NCI-H82 treated with DMSO at 0.1 percent for 48 hours (cell line): ENCODE data around the gene RREB1.
"Not testable (repeated sequence)": the region's sequence is repeated elsewhere in the genome, so short reads cannot be mapped to it uniquely, and the experiment has no call there.

Experiments used
- DNase-seq: peaks from one replicate; lab custom pipeline; 2025; ENCODE audit not compliant: unreplicated experiment; lab: John Stamatoyannopoulos, UW

Gene RREB1

GRCh38 chr6:7142228-7142801, 34.6 kb downstream of the RREB1 start:
- no peak for DNase-seq

GRCh38 chr6:7142918-7143475, 35.2 kb downstream of the RREB1 start:
- no peak for DNase-seq

- no peak for DNase-seq
Observed at GRCh38 chr6:7143476-7143974, 35.8 kb downstream of the RREB1 start.

- DNase-seq = no peak
Observed at GRCh38 chr6:7144872-7145584, 37.3 kb downstream of the RREB1 start.

GRCh38 chr6:7145585-7145884, 37.8 kb downstream of the RREB1 start:
- no peak for DNase-seq

- no peak for DNase-seq
Observed at GRCh38 chr6:7145885-7146828, 38.4 kb downstream of the RREB1 start.

GRCh38 chr6:7147051-7147671, 39.4 kb downstream of the RREB1 start:
- DNase-seq = peak; percentile 69

- DNase-seq = no peak
Observed at GRCh38 chr6:7148100-7148822, 40.5 kb downstream of the RREB1 start.

GRCh38 chr6:7150381-7151064, 42.8 kb downstream of the RREB1 start:
- peak; percentile 52 for DNase-seq

- no peak for DNase-seq
Observed at GRCh38 chr6:7151381-7151780, 43.6 kb downstream of the RREB1 start.

GRCh38 chr6:7152462-7152861, 44.7 kb downstream of the RREB1 start:
- no peak for DNase-seq

- no peak for DNase-seq
Observed at GRCh38 chr6:7153789-7154188, 46.0 kb downstream of the RREB1 start.

GRCh38 chr6:7154341-7155139, 46.8 kb downstream of the RREB1 start:
- no peak for DNase-seq

- DNase-seq = no peak
Observed at GRCh38 chr6:7155871-7156579, 48.3 kb downstream of the RREB1 start.

GRCh38 chr6:7156643-7157278, 49.0 kb downstream of the RREB1 start:
- no peak for DNase-seq

- DNase-seq = not testable (repeated sequence)
Observed at GRCh38 chr6:7157307-7157706, 49.5 kb downstream of the RREB1 start.

- no peak for DNase-seq
Observed at GRCh38 chr6:7157752-7158616, 50.2 kb downstream of the RREB1 start.
